Activated naive CD8-positive, alpha-beta T cell treated with anti-CD3 and anti-CD28 coated beads, Interleukin-2, amount 10 ng/mL, durations not matched to agents 7 days and 5 days (primary cell): ENCODE results near the gene TMEM187. TPM values are rescaled to one million over a fixed set of nuclear protein-coding genes. Genes with fewer than 3 reads are reported as not detected.

Source experiments
- ATAC-seq: fragments of 150-1000 bp; cut with Tn5 transposase; one replicate; pipeline ENCODE4 v1.10.0; 2021; ENCODE audit warnings: low read depth, moderate library complexity
- POLR2A ChIA-PET: fragments of 350-600 bp; sonication (Branson Sonifier 250); formaldehyde crosslinking; loops from one replicate; lab custom pipeline; 2021; ENCODE audit warnings: antibody characterized with exemption; lab: Charles Lee
- DNase-seq: peaks from one replicate; pipeline ENCODE4 v3.0.0; 2021
- H3K27ac Mint-ChIP-seq: one replicate; pipeline ENCODE4 v1.8.0; 2022; ENCODE audit warnings: mild to moderate bottlenecking, mixed read lengths
- H3K27me3 Mint-ChIP-seq: one replicate; pipeline ENCODE4 v1.8.0; 2022; ENCODE audit warnings: mild to moderate bottlenecking, moderate library complexity, mixed read lengths
- H3K36me3 Mint-ChIP-seq: one replicate; pipeline ENCODE4 v1.8.0; 2021; ENCODE audit warnings: mild to moderate bottlenecking, mixed read lengths
- H3K4me1 Mint-ChIP-seq: one replicate; pipeline ENCODE4 v1.8.0; 2021; ENCODE audit warnings: mixed read lengths
- H3K4me3 Mint-ChIP-seq: one replicate; pipeline ENCODE4 v1.8.0; 2022; ENCODE audit warnings: mild to moderate bottlenecking, moderate library complexity, mixed read lengths
- H3K9me3 Mint-ChIP-seq: one replicate; pipeline ENCODE4 v1.8.0; 2021; ENCODE audit warnings: mixed read lengths
- total RNA-seq, 2 experiments: library from RNA; stranded (reverse); gene quantifications; one replicate each; pipeline ENCODE4 v1.2.3, GENCODE V29; 2021

The TMEM187 gene
- total RNA-seq, 2 experiments from 2014 or later, result 8.6 to 9.7 TPM

DNA sequence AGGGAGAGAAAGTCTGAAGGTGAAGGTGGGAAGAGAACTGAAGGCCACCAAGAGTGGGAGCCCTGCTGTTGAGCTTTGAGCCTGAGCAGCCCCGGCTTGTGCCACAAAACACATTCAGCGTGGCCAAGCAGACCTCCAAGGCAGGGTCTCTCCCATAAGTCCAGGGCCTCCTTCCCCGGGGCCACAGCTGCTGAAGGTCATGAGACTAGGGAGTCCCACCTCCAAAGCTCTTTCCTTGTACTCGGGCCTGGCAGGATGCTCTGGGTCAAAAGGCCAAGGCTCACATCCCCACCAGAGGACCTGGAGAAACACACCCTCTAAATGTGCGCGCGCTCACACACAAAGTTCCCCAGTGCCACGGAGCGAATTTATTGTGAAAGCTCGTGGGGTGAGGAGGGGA is 43.0 kb upstream of the TMEM187 start:
- peak overlapping the region; percentile 97 for H3K4me3 Mint-ChIP-seq
- no peaks in the 10 kb centered on the region for H3K9me3 Mint-ChIP-seq
- DNase-seq (no peak), ATAC-seq (no peak)
- H3K4me1 Mint-ChIP-seq, result peaks cover 11% of the 10 kb centered on the region
- H3K27ac Mint-ChIP-seq, result peak overlapping the region; percentile 70
- POLR2A ChIA-PET, result interaction anchor here (0.7 to 9.1 kb wide), 4 partner anchors 9 to 23 kb away, joined by 3 to 185 read pairs (median 4); partner anchors contain the start of gene RENBP
- H3K36me3 Mint-ChIP-seq, result peaks cover 15% of the 10 kb centered on the region
- no peaks in the 10 kb centered on the region for H3K27me3 Mint-ChIP-seq

DNA sequence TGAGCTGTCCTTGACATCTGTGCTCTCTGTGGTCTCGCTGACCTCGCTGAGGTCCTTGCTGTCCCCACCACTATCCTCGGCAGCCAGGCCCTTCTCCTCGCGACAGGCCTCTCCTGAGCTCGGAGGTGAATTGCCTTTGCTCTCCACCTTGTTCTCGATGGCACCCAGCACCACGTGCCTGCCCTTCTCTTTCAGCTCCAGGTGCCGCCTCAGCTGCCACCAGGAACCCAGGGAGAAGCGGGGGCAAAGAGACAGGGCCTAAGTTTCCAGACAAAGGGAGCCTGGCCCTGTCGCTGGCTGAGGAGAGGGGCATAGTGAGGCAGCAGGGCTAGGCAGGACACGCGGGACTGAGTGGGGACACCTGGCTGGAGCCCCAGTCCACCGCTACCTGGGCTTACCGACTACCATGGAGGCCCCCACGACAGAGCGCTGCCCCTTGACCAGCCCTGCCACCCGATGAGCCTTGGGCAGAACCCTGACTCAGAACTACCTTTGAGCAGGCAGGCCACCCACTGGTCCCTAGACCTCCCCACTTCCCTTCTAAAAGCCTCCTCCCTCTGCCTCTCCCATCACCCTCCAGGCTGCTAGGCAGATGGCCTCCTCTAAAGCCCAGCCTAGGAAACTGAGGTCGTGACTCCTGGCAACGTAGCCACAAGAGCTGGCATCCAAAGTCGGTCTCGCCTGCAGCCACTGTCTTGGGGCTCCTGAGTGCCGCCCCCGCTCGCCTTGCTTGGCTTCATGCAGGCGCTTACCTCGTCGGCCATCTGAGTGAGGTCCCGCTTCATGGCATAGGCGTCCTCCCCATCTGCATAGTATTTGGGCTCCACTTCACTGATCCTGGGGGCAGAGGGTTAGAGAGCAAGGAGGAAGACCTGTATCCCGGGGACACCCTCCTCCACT is 42.3 kb upstream of the TMEM187 start:
- ATAC-seq, result no peak
- Mint-ChIP-seq H3K36me3 (peaks cover 11% of the 10 kb centered on the region), H3K27me3 (no peaks in the 10 kb centered on the region), H3K9me3 (no peaks in the 10 kb centered on the region), H3K27ac (peak overlapping the region; percentile 73), H3K4me3 (peak overlapping the region; percentile 32), H3K4me1 (peaks cover 11% of the 10 kb centered on the region)
- POLR2A ChIA-PET, result interaction anchor here (0.7 to 9.1 kb wide), 4 partner anchors 8 to 23 kb away, joined by 3 to 185 read pairs (median 4); partner anchors contain the start of gene RENBP
- no peak for DNase-seq

DNA sequence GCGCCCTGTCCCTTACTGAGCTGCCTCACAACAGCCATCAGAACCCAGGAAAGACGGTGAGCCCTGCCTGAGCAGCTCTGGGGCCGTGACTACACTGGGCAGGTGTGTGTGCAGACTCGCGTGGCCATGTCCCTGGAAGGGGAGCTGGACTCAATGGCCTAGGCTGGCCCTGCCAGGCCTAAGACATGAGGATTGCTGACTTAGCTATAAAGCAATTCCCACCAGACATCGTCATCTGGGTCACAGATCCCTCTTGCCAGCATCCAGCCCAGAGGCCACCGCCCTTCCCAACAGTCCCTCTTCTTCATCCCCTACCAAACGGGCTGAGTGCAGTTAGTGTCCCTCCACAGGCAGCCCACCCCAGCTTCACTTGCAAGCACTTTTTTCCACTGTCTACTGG is 41.4 kb upstream of the TMEM187 start:
- Mint-ChIP-seq H3K27ac (peak overlapping the region; percentile 62), H3K36me3 (peaks cover 9% of the 10 kb centered on the region), H3K4me3 (no peak overlapping the region), H3K27me3 (no peaks in the 10 kb centered on the region), H3K4me1 (peaks cover 15% of the 10 kb centered on the region), H3K9me3 (no peaks in the 10 kb centered on the region)
- ATAC-seq (no peak), DNase-seq (no peak)
- POLR2A ChIA-PET, result no interaction called here

DNA sequence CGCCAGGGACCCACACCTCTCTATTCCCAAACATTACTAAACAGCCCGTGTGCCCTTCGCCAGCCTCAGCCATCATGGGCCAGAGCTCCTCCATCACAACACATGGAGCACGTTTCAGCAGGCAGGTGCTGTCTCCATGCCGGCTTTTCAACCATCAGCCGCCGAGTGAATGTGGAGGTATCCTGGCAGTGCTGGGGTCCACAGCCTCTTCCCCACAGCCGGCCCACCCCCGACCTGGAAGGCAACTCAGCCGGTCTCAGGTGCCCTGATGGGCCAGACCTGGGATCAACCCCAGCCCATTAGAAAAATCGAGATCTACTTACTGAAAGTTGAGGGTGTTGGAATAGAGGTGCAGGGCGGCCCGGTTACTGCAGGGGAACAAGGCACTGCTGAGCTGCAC is 40.8 kb upstream of the TMEM187 start:
- ATAC-seq (no peak), DNase-seq (no peak)
- no peak overlapping the region for H3K4me3 Mint-ChIP-seq
- POLR2A ChIA-PET, result no interaction called here
- no peaks in the 10 kb centered on the region for H3K27me3 Mint-ChIP-seq
- H3K27ac Mint-ChIP-seq, result peak overlapping the region; percentile 62
- peaks cover 9% of the 10 kb centered on the region for H3K36me3 Mint-ChIP-seq
- H3K4me1 Mint-ChIP-seq, result peaks cover 16% of the 10 kb centered on the region
- no peaks in the 10 kb centered on the region for H3K9me3 Mint-ChIP-seq

DNA sequence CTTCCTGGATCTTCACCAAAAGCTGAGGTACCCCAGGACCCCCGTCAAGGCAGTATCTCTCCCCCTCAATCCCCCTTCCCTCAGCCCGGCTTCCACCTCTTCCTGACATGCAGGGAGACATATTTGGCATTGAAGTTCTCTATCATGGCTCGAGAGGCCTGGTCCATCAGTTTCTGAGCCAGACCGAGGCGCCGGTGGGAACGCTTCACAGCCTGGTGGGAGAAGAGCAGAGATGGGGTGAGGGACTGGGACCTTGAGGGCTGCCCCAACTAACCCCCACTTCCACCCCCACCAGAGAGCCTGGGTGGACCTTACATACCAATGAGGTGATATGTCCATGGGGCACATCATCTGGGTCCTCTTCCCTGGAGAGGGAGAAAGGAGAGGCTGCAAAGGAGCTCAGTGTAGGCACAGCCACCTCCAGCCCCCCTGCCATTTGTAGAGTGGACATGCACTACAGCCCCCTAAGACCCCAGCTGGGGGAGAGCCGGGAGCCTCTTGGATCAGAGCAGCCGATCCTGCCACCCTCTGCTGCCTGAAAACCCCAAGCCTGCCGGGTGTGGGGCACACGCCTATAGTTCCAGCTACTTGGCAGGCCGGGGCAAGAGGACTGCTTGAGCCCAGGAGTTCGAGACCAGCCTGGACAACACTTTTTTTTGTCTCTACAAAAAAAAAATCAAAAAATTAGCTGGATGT is 40.2 kb upstream of the TMEM187 start:
- H3K36me3 Mint-ChIP-seq, result peaks cover 9% of the 10 kb centered on the region
- no peaks in the 10 kb centered on the region for H3K9me3 Mint-ChIP-seq
- DNase-seq, result no peak
- H3K27ac Mint-ChIP-seq, result no peak overlapping the region
- peaks cover 14% of the 10 kb centered on the region for H3K4me1 Mint-ChIP-seq
- no peaks in the 10 kb centered on the region for H3K27me3 Mint-ChIP-seq
- ATAC-seq, result no peak
- H3K4me3 Mint-ChIP-seq, result no peak overlapping the region
- POLR2A ChIA-PET, result interaction anchor here (8.7 kb wide), 1 partner anchor 8 kb away, joined by 69 read pairs; the partner anchor contains the start of gene ARHGAP4

DNA sequence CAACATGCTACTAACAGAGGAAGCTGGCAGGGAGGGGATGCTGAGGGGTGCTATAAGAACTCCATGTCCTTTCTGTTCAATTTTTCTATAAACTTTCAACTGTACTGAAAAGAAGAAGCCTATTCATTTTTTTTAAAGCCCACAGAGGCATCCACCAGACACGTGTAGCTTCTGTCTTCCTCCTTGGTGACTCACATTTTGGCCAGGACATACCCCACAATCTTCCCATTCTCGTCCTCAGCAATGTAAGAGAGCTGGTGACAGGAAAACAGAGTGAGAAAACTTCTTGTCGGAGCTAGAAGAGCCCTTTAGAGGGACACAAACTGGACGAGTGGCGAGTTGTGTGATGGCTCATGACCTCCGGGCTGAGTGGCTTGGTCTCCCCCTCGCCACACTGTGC is 38.8 kb upstream of the TMEM187 start:
- Mint-ChIP-seq H3K27ac (peak overlapping the region; percentile 76), H3K9me3 (no peaks in the 10 kb centered on the region), H3K36me3 (peaks cover 7% of the 10 kb centered on the region), H3K4me1 (peaks cover 14% of the 10 kb centered on the region), H3K27me3 (no peaks in the 10 kb centered on the region), H3K4me3 (peak overlapping the region; percentile 84)
- DNase-seq, result no peak
- POLR2A ChIA-PET, result interaction anchor here (0.6 to 8.7 kb wide), 4 partner anchors 10 to 68 kb away, joined by 4 to 69 read pairs (median 4); partner anchors contain the start of gene ARHGAP4
- ATAC-seq, result no peak

DNA sequence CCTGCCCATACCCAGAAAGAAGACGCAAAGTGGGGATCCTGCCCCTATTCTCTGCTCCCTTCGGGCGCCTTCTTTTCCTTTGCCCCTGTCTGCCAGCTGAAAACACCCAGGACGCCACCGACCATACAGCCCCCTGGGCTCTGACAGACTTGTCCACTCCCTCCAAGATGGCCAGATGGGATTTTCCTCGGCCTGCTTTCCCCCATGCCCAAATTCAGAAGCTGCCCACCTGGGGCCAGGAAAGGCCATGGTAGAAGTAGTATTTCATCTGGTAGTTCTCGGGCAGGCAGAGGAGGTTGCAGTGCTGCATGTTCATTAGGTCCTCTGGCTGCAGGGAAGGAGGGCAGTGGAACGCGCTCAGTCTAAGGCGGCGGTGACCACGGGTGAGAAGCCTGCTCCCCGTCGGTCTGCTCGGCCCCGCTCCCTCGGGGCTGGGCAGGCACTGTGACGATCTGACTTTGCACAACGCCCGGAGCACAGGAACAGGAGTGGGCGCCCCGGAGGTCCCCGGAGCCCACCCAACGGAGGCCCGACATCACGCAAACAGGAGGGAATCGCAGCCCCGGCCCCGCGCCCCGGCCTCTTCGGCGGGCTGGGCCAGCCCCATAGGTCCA is 38.3 kb upstream of the TMEM187 start:
- POLR2A ChIA-PET, result interaction anchor here (0.6 to 8.7 kb wide), 4 partner anchors 10 to 67 kb away, joined by 4 to 69 read pairs (median 4); partner anchors contain the start of gene ARHGAP4
- peak overlapping the region; percentile 84 for H3K4me3 Mint-ChIP-seq
- no peaks in the 10 kb centered on the region for H3K9me3 Mint-ChIP-seq
- ATAC-seq, result peak; percentile 12
- peaks cover 11% of the 10 kb centered on the region for H3K4me1 Mint-ChIP-seq
- H3K27ac Mint-ChIP-seq, result peak overlapping the region; percentile 76
- H3K36me3 Mint-ChIP-seq, result peaks cover 5% of the 10 kb centered on the region
- no peaks in the 10 kb centered on the region for H3K27me3 Mint-ChIP-seq
- DNase-seq, result no peak

DNA sequence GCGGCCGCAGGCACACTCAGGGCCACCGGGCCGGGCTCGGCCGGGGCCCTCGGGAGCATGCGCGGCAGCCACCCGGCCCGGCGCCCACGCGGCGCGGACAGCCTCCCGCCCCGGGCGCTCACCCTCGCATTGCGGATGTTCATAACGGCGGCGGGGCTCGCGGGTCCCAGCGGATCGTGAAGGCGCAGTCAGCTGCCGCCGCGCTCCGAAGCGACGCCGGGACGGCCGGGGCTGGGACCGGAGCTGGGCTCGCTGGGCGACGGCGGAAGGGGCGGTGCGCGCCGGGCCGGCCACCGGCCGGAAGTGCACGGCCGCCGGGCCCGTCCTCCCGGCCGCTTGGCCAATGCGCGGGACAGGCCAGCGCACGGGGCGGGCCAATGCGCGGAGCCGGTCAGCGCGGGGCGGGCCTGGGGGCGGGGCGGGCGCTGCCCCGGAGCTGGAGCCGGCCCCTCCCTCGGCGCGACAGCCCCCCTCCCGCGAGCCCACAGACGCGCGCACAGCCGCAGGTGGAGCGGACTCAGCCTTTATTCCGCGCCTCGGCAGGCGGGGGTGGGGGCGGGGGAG is 37.7 kb upstream of the TMEM187 start, which contains the start of gene NAA10:
NAA10 (minus strand) TSS at position 276 of the 564 bp plus-strand sequence; CDS start at position 143, 133 bp downstream.
- Mint-ChIP-seq H3K4me3 (peak within 1 kb of the TSS; percentile 84), H3K4me1 (peaks cover 9% of the 10 kb centered on the region), H3K9me3 (no peaks in the 10 kb centered on the region), H3K27me3 (no peaks in the 10 kb centered on the region), H3K36me3 (peaks cover 5% of the 10 kb centered on the region), H3K27ac (peak within 1 kb of the TSS; percentile 76)
- DNase-seq (peak; percentile 73), ATAC-seq (peak; percentile 82)
- POLR2A ChIA-PET, result interaction anchor here (1.1 to 8.7 kb wide), 4 partner anchors 10 to 40 kb away, joined by 3 to 69 read pairs (median 4); partner anchors contain the start of gene ARHGAP4

DNA sequence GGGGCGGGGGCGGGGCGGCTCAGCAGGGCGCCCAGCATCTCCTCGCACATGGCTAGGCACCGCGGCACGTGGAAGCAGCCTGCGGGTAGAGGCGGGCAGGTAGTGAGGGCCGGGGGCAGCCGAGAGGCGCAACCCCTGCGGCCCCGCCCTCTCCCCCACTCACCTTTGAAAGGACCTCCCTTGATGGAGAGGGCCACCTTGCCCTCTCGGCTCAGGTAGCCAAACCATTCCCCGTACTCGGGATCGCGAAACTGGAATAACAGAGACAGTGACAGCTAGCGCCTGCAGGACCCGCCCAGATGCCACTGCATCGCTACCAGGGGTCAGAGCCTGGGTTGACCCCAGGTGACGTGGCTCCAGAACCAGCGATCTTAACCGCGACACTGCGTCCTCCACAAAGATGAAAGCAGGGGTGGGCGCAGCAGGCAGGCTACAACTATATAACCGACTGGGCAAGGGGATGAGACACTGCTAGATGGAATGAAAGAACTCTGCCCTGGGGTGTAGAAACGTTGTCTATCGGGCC is 37.2 kb upstream of the TMEM187 start:
- POLR2A ChIA-PET, result interaction anchor here (1.1 to 8.7 kb wide), 3 partner anchors 11 to 40 kb away, joined by 3 to 69 read pairs (median 4); partner anchors contain the start of gene ARHGAP4
- Mint-ChIP-seq H3K9me3 (no peaks in the 10 kb centered on the region), H3K4me1 (peaks cover 9% of the 10 kb centered on the region), H3K27me3 (no peaks in the 10 kb centered on the region), H3K4me3 (peak overlapping the region; percentile 64), H3K36me3 (peaks cover 5% of the 10 kb centered on the region), H3K27ac (peak overlapping the region; percentile 56)
- ATAC-seq (no peak), DNase-seq (no peak)

DNA sequence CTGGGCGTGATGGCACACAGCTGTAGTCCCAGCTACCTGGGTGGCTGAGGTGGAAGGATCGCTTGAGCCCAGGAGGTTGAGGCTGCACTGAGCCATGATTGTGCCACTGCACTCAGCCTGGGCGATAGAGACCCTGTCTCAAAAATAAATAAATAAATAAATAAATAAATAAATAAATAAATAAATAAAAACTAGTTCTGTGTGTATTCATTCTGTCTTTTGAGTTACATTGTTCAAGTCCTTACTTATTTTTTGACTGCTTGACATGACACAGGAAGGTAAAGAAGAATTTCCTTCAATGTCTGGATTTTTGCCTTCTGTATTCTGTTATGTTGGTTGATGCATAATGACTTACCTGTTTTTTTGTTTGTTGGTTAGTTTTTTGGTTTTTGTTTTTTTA is 35.5 kb upstream of the TMEM187 start:
- no peaks in the 10 kb centered on the region for H3K27me3 Mint-ChIP-seq
- peaks cover 12% of the 10 kb centered on the region for H3K4me1 Mint-ChIP-seq
- no peak overlapping the region for H3K27ac Mint-ChIP-seq
- no peak overlapping the region for H3K4me3 Mint-ChIP-seq
- ATAC-seq (no peak), DNase-seq (no peak)
- POLR2A ChIA-PET, result interaction anchor here (8.7 kb wide), 1 partner anchor 13 kb away, joined by 69 read pairs; the partner anchor contains the start of gene ARHGAP4
- no peaks in the 10 kb centered on the region for H3K9me3 Mint-ChIP-seq
- peaks cover 1% of the 10 kb centered on the region for H3K36me3 Mint-ChIP-seq

DNA sequence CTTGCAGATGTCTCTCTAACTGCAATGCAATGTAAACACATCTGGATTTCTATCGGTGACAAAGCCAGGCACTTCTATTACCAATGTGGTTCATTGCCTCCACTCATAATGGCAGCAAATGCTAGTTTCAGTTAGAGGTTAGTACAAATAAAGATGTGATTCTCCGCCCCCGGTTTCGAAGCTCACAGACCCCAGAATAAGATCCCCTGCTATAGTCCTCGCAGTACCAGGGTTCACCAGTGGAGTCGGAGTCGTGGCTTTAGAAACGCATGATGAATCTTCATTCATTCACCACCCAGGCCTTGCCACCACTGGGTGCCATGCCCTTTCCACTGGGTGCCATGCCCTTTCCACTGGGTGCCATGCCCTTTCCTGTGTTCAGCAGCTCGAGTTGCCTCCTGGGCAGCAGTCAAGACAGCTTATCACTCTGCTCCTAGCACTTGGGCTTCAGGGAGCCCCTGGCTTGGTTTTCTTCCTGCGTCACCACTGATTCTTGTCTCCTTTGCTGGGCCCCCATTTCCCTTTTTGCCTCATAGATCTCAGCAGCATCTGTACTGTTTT is 34.2 kb upstream of the TMEM187 start:
- POLR2A ChIA-PET, result interaction anchor here (0.6 to 8.7 kb wide), 4 partner anchors 9 to 80 kb away, joined by 3 to 69 read pairs (median 5); partner anchors contain the start of gene ARHGAP4
- no peak for DNase-seq
- H3K36me3 Mint-ChIP-seq, result peaks cover 1% of the 10 kb centered on the region
- H3K4me1 Mint-ChIP-seq, result peaks cover 12% of the 10 kb centered on the region
- H3K9me3 Mint-ChIP-seq, result no peaks in the 10 kb centered on the region
- no peak overlapping the region for H3K4me3 Mint-ChIP-seq
- no peak for ATAC-seq
- no peak overlapping the region for H3K27ac Mint-ChIP-seq
- no peaks in the 10 kb centered on the region for H3K27me3 Mint-ChIP-seq

DNA sequence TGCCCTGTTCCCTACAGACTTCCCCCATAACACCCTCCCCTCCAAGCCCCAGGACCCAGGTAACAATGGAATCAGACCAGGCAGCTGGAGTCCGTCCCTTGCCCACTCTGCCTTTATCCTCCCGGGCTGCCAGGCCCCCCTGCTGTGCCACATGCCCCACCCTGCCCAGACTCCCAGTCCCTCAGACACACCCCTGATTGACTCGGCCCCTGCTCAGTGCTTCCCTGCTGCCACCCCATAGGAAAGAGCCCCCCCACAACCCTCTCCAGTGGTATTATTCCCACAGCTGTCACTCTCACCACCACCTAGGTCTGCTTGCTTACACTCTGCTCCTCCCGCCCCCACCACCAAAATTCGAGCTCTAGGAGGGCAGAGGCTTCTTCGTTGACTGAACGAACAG is 33.0 kb upstream of the TMEM187 start:
- Mint-ChIP-seq H3K27me3 (no peaks in the 10 kb centered on the region), H3K36me3 (peaks cover 1% of the 10 kb centered on the region), H3K4me1 (peaks cover 14% of the 10 kb centered on the region), H3K27ac (no peak overlapping the region), H3K4me3 (no peak overlapping the region), H3K9me3 (no peaks in the 10 kb centered on the region)
- no peak for ATAC-seq
- DNase-seq, result no peak
- POLR2A ChIA-PET, result interaction anchor here (8.7 kb wide), 1 partner anchor 15 kb away, joined by 69 read pairs; the partner anchor contains the start of gene ARHGAP4
